Neural progenitor cell (in vitro differentiated cells): ENCODE data around the gene UBE2S. TPM values are rescaled to one million over a fixed set of nuclear protein-coding genes. Genes with fewer than 3 reads are reported as not detected.
A peak's percentile ranks its signal among the peaks of the same experiment; 100 is the strongest.

Experiments
- DNase-seq: peaks from one replicate; pipeline ENCODE4 v3.0.0-alpha.2; 2016; ENCODE audit warnings: low spot score
- H2AFZ ChIP-seq: fragments of 200-600 bp; sonication (generic); replicated peaks from 2 replicates; pipeline ENCODE4 v1.6.1; 2016; ENCODE audit warnings: antibody characterized with exemption
- H3F3A ChIP-seq: fragments of 200-600 bp; sonication (generic); 2 replicates; pipeline ENCODE4 v1.6.1; 2016; ENCODE audit warnings: antibody characterized with exemption, low read depth
- H3K27ac ChIP-seq: fragments of 200-600 bp; sonication (generic); 2 replicates; pipeline ENCODE4 v1.5.1; 2016; ENCODE audit warnings: mild to moderate bottlenecking
- H3K27me3 ChIP-seq: fragments of 200-600 bp; sonication (generic); 2 replicates; pipeline ENCODE4 v1.6.1; 2016; ENCODE audit warnings: mild to moderate bottlenecking, moderate library complexity
- H3K36me3 ChIP-seq: fragments of 200-600 bp; sonication (generic); 2 replicates; pipeline ENCODE4 v1.5.1; 2016
- H3K4me1 ChIP-seq: fragments of 200-600 bp; sonication (generic); 2 replicates; pipeline ENCODE4 v1.6.1; 2016; ENCODE audit warnings: mixed run types
- H3K4me2 ChIP-seq: fragments of 200-600 bp; sonication (generic); 2 replicates; pipeline ENCODE4 v1.6.1; 2016
- H3K4me3 ChIP-seq: fragments of 200-600 bp; sonication (generic); 2 replicates; pipeline ENCODE4 v1.5.1; 2016
- H3K79me2 ChIP-seq: fragments of 200-600 bp; sonication (generic); 2 replicates; pipeline ENCODE4 v1.6.1; 2016; ENCODE audit warnings: low read depth
- H3K9ac ChIP-seq: fragments of 200-600 bp; sonication (generic); 2 replicates; pipeline ENCODE4 v1.6.1; 2016
- H3K9me3 ChIP-seq: fragments of 200-600 bp; sonication (generic); 2 replicates; pipeline ENCODE4 v1.5.1; 2016; ENCODE audit warnings: low read depth
- H4K20me1 ChIP-seq: fragments of 200-600 bp; sonication (generic); 2 replicates; pipeline ENCODE4 v1.6.1; 2016; ENCODE audit warnings: low read depth
- H3K27ac Mint-ChIP-seq: 3 replicates; pipeline ENCODE4 v1.8.0; 2021; ENCODE audit warnings: mixed read lengths
- H3K27me3 Mint-ChIP-seq: 2 replicates; pipeline ENCODE4 v1.8.0; 2022; ENCODE audit warnings: low read depth, mild to moderate bottlenecking, inconsistent platforms, moderate library complexity, mixed read lengths; ENCODE audit not compliant: insufficient read depth
- H3K36me3 Mint-ChIP-seq: 3 replicates; pipeline ENCODE4 v1.8.0; 2021; ENCODE audit warnings: mixed read lengths
- H3K4me1 Mint-ChIP-seq: 3 replicates; pipeline ENCODE4 v1.8.0; 2021; ENCODE audit warnings: mixed read lengths
- H3K4me3 Mint-ChIP-seq: 3 replicates; pipeline ENCODE4 v1.8.0; 2021; ENCODE audit warnings: mild to moderate bottlenecking, moderate library complexity, mixed read lengths
- H3K9me3 Mint-ChIP-seq: 3 replicates; pipeline ENCODE4 v1.8.0; 2020; ENCODE audit warnings: mixed read lengths
- CTCF ChIP-seq: fragments of 200-600 bp; sonication (generic); IDR thresholded peaks from 2 replicates; pipeline ENCODE4 v1.5.1; 2017; ENCODE audit warnings: antibody characterized with exemption, mild to moderate bottlenecking
- EZH2 ChIP-seq: fragments of 200-600 bp; sonication (generic); IDR thresholded peaks from 2 replicates; pipeline ENCODE4 v1.6.1; 2017; ENCODE audit warnings: antibody characterized with exemption, mild to moderate bottlenecking, moderate library complexity
- EZH2phosphoT487 ChIP-seq: fragments of 200-600 bp; sonication (generic); IDR thresholded peaks from 2 replicates; pipeline ENCODE4 v1.6.1; 2017; ENCODE audit warnings: antibody characterized with exemption
- total RNA-seq: library from RNA; depleted of rRNA; stranded (reverse); fragments of >200 nt; gene quantifications from 2 replicates; pipeline ENCODE4 v1.2.3, GENCODE V29; 2015; ENCODE audit warnings: low replicate concordance

The UBE2S gene
- total RNA-seq, 1 donor from 2014 or later = 118 TPM

- Mint-ChIP-seq H3K9me3 (peaks cover 4% of the 10 kb centered on the region), H3K4me3 (no peak overlapping the region), H3K36me3 (no peaks in the 10 kb centered on the region), H3K27ac (no peak overlapping the region), H3K27me3 (peaks cover 24% of the 10 kb centered on the region), H3K4me1 (peaks cover 19% of the 10 kb centered on the region)
- H3K27ac ChIP-seq = no peak overlapping the region
- no peak overlapping the region for H3K4me3 ChIP-seq
- no peak overlapping the region for H3K9ac ChIP-seq
- H3K27me3 ChIP-seq = peaks cover 54% of the 10 kb centered on the region
- TF ChIP-seq EZH2 = no peak
- TF ChIP-seq CTCF = no peak
- TF ChIP-seq EZH2phosphoT487 = no peak
- H3K36me3 ChIP-seq = no peaks in the 10 kb centered on the region
- no peaks in the 10 kb centered on the region for H3K9me3 ChIP-seq
- H4K20me1 ChIP-seq = no peaks in the 10 kb centered on the region
- no peaks in the 10 kb centered on the region for H3K79me2 ChIP-seq
- H3K4me1 ChIP-seq = peaks cover 41% of the 10 kb centered on the region
- no peak overlapping the region for H2AFZ ChIP-seq
- H3F3A ChIP-seq = peaks cover 30% of the 10 kb centered on the region
- DNase-seq = no peak
- H3K4me2 ChIP-seq = no peak overlapping the region
These were observed 28.4 kb downstream of the UBE2S start for GRCh38 chr19:55379174-55379573.

DNA sequence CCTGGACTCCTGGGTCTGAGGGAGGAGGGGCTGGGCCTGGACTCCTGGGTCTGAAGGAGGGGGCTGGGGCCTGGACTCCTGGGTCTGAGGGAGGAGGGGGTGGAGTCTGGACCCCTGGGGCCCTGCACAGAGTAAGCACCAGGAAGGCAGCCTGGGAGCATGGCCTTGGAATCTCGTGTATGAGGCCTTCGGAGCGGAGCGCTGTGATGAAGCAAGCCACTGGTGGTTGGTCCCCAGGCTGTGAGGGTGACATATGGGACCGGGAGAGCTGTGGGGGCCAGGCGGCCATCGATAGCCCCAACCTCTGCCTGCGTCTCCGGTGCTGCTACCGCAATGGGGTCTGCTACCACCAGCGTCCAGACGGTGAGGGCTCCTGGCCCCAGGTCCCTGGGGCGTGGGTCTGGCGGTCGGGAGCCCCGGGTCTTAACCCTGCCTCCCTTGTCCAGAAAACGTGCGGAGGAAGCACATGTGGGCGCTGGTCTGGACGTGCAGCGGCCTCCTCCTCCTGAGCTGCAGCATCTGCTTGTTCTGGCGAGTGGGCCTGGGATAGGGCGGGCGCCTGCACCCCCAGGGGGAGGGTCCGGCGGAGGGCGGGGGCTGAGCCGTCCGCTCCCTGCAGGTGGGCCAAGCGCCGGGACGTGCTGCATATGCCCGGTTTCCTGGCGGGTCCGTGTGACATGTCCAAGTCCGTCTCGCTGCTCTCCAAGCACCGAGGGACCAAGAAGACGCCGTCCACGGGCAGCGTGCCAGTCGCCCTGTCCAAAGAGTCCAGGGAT is 30.0 kb downstream of the UBE2S start:
- Histone ChIP-seq H3K27ac (no peak overlapping the region), H3F3A (peaks cover 30% of the 10 kb centered on the region), H4K20me1 (no peaks in the 10 kb centered on the region)

DNA sequence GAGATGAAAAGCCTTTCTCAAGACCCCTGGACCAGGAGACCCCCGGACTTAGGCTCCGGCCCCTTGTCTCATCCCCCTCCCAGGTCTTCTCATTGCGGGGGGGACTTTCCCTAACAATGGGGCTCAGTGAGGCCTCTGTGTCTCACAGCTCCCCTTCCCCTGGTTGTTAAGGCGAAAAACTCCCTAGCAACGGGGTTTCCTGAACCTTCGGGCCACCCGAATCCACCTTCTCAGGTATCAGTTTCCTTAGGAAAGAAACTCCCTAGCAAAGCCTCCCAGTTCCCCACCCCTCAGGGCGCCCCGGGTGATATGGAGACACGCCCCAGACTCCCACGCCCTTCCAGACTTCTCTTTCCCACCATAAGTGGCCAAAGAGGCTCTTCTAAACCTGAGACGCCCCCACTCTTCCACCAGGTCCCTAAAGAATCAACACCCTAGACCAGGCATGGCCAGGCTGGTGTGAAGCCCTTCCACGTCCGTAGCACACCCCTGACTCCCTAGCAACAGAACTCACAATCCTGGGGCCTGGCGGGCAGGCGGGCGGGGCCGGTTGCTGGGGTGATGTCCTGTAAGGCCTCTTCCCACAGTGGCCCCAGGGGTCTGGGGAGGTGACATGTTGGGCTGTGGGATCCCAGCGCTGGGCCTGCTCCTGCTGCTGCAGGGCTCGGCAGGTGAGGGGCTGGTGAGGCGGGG is 31.2 kb downstream of the UBE2S start, which contains the start of gene TMEM190:
Gene TMEM190 (plus strand): TSS at position 586 of the 693 bp plus-strand sequence. CDS start 28 bp downstream, at position 614.
- no peak within 1 kb of the TSS for H3K9ac ChIP-seq
- no peaks in the 10 kb centered on the region for H3K36me3 ChIP-seq

More for the DNA sequence above, 30.0 kb downstream of the UBE2S start:
- Mint-ChIP-seq H3K4me1 (peaks cover 20% of the 10 kb centered on the region), H3K9me3 (peaks cover 4% of the 10 kb centered on the region), H3K36me3 (no peaks in the 10 kb centered on the region), H3K27ac (no peak overlapping the region), H3K4me3 (no peak overlapping the region), H3K27me3 (peaks cover 19% of the 10 kb centered on the region)
- no peak for TF ChIP-seq EZH2
- TF ChIP-seq CTCF = no peak
- no peak for TF ChIP-seq EZH2phosphoT487
- H3K9me3 ChIP-seq = no peaks in the 10 kb centered on the region
- H3K79me2 ChIP-seq = no peaks in the 10 kb centered on the region
- peak overlapping the region; percentile 39 for H3K4me3 ChIP-seq
- H3K4me1 ChIP-seq = peaks cover 42% of the 10 kb centered on the region
- DNase-seq = peak; percentile 66
- H3K27me3 ChIP-seq = peaks cover 61% of the 10 kb centered on the region
- no peak overlapping the region for H3K9ac ChIP-seq
- peak overlapping the region; percentile 84 for H3K4me2 ChIP-seq
- H2AFZ ChIP-seq = peak overlapping the region; percentile 73
- H3K36me3 ChIP-seq = no peaks in the 10 kb centered on the region

More for the DNA sequence above, 31.2 kb downstream of the UBE2S start, which contains the start of gene TMEM190:
- Mint-ChIP-seq H3K4me3 (no peak within 1 kb of the TSS), H3K36me3 (no peaks in the 10 kb centered on the region), H3K4me1 (peaks cover 24% of the 10 kb centered on the region), H3K27me3 (peaks cover 25% of the 10 kb centered on the region), H3K27ac (no peak within 1 kb of the TSS), H3K9me3 (no peaks in the 10 kb centered on the region)
- H3K79me2 ChIP-seq = no peaks in the 10 kb centered on the region
- peak within 1 kb of the TSS; percentile 84 for H3K4me2 ChIP-seq
- peaks cover 65% of the 10 kb centered on the region for H3K27me3 ChIP-seq
- H3K27ac ChIP-seq = no peak within 1 kb of the TSS
- peaks cover 42% of the 10 kb centered on the region for H3K4me1 ChIP-seq
- no peaks in the 10 kb centered on the region for H3K9me3 ChIP-seq
- DNase-seq = peak; percentile 46
- TF ChIP-seq CTCF (no peak), EZH2 (peak; percentile 33)
- H4K20me1 ChIP-seq = no peaks in the 10 kb centered on the region
- H3K4me3 ChIP-seq = peak within 1 kb of the TSS; percentile 39
- H3F3A ChIP-seq = peaks cover 30% of the 10 kb centered on the region
- H2AFZ ChIP-seq = peak within 1 kb of the TSS; percentile 73
